NT2/D1 (cell line): ENCODE results near the gene PLA2G2C.

Experiments used
- SUZ12 ChIP-seq: IDR thresholded peaks from 2 replicates; pipeline ENCODE4 v1.6.1; 2011; ENCODE audit not compliant: insufficient read length, insufficient read depth; ENCODE audit errors: extremely low read depth
- ZNF274 ChIP-seq: IDR thresholded peaks from 2 replicates; pipeline ENCODE4 v1.6.1; 2011; ENCODE audit warnings: mild to moderate bottlenecking, low read depth, low read length

DNA sequence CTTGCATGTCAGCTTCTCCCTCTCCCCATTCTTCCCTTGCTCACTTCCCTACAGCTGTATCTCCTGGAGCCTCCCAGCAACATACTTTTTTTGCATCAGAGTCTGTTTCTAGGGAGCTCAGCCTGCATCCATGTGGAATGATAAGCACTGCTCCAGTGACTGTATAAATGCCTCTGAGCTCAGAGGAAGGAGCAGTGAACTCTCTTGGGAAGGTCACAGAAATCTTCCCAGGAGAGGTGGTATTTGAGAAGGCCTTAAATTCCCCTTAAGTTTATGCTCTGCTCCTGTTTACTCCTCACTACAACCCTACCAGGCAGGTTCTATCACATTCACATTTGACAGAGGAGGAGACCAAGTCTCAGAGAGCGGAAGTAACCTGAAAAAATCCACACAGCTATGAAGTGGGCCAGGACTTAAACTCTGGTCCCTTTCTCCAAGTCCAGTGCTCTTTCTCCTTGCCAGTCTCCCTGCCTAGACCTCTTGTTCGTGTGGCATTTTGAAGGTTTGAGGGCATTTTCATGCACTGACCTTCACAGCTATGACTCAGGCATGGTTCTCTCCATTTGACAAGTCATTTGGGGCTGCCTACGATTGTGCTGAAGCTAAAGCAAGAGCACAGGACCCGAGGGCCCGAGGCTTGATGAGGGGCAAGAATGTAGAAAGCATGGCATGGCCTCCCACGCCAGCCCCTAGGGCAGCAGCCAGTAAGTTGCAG lies 6.0 kb downstream of the PLA2G2C start:
- TF ChIP-seq ZNF274 (no peak), SUZ12 (no peak)
